AG09309 (cell line): ENCODE measurements around the gene FOXP1.

Experiments
- DNase-seq: peaks from one replicate; pipeline ENCODE4 v3.0.0-alpha.2; 2010; ENCODE audit warnings: low read depth
- H3K4me3 ChIP-seq: 2 replicates; pipeline ENCODE4 v1.5.1; 2011; ENCODE audit warnings: mild to moderate bottlenecking, low read depth, low read length, moderate library complexity; ENCODE audit not compliant: control insufficient read depth
- TF ChIP-seq, protein P1 (sequence below): IDR thresholded peaks from 2 replicates; pipeline ENCODE4 v1.5.1; 2011; ENCODE audit warnings: mild to moderate bottlenecking, low read depth, low read length, inconsistent platforms; ENCODE audit not compliant: insufficient read depth, control insufficient read depth; ENCODE audit errors: missing control alignments

Gene FOXP1

GRCh38 chr3:71316066-71316777, 267.3 kb downstream of the FOXP1 start:
- TF ChIP-seq, protein P1, sequence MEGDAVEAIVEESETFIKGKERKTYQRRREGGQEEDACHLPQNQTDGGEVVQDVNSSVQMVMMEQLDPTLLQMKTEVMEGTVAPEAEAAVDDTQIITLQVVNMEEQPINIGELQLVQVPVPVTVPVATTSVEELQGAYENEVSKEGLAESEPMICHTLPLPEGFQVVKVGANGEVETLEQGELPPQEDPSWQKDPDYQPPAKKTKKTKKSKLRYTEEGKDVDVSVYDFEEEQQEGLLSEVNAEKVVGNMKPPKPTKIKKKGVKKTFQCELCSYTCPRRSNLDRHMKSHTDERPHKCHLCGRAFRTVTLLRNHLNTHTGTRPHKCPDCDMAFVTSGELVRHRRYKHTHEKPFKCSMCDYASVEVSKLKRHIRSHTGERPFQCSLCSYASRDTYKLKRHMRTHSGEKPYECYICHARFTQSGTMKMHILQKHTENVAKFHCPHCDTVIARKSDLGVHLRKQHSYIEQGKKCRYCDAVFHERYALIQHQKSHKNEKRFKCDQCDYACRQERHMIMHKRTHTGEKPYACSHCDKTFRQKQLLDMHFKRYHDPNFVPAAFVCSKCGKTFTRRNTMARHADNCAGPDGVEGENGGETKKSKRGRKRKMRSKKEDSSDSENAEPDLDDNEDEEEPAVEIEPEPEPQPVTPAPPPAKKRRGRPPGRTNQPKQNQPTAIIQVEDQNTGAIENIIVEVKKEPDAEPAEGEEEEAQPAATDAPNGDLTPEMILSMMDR, result no peak
- no peak for DNase-seq
- no peak overlapping the region for H3K4me3 ChIP-seq

DNA sequence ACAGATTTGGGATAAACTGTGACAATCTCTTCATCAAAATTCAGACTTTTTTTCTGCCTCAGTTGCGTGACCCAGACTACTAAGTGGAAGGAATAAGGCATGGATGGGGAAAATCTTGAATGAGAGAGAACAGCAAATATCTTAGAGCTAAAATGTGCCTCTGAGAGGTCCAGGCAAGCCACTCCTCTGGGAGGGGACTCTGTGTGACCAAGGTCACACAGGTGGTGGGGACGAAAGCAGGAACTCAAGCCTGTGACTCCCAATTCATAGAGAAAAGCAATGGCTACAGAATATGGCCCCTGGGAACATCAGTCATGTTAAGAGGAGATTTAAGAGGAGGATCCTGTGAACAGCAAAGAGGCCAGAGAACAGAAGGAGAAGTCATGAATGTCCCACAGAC, 268.1 kb downstream of the FOXP1 start:
- TF ChIP-seq, protein P1, result no peak
- no peak for DNase-seq
- no peak overlapping the region for H3K4me3 ChIP-seq

DNA sequence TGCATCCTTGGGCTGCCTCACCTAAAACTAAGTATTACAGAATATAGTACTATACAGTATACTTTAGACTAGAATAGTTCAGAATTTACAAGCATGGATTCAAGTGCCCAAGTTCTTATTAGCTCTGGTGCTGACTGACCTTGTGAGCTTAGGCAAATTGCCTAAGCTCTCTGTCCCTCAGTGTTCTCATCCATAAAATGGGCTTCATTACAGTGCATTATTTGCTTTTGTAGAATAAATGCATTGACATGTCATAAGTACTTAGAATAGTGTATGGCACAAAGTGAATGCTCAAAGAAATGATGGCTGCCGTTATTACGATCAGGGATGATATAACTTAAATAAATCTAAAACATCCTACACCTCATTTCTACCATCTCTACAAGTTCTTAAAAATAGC, 269.7 kb downstream of the FOXP1 start:
- TF ChIP-seq, protein P1, result no peak
- no peak overlapping the region for H3K4me3 ChIP-seq
- no peak for DNase-seq

DNA sequence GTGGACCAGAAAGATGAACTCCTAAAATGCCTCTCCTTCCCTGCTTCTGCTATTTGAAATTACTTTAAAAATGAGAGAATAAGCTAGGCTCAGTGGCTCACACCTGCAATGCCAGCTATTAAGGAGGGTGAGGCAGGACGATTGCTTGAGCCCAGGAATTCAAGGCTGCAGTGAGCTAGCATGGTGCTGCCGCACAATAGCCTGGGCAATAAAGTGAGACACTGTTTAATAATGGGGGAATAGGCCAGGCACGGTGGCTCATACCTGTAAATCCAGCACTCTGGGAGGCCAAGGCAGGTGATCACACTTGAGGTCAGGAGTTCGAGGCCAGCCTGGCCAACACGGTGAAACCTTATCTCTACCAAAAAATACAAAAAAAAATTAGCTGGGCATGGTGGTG, 271.1 kb downstream of the FOXP1 start:
- DNase-seq, result no peak
- no peak overlapping the region for H3K4me3 ChIP-seq
- TF ChIP-seq, protein P1, result no peak

- DNase-seq, result no peak
- TF ChIP-seq, protein P1, result no peak
- H3K4me3 ChIP-seq, result no peak overlapping the region
These were observed 271.9 kb downstream of the FOXP1 start for GRCh38 chr3:71311661-71312046.

- no peak for DNase-seq
- H3K4me3 ChIP-seq, result no peak overlapping the region
- TF ChIP-seq, protein P1, result no peak
These were observed 272.4 kb downstream of the FOXP1 start for GRCh38 chr3:71310980-71311660.
